GM19043 (cell line): ENCODE data around the gene AUTS2.

ENCODE experiments used
- ATAC-seq: cut with Tn5 transposase; IDR thresholded peaks from one replicate; pipeline ENCODE4 v1.9.1; 2021; ENCODE audit warnings: low read depth; ENCODE audit not compliant: unreplicated experiment

The AUTS2 gene

DNA sequence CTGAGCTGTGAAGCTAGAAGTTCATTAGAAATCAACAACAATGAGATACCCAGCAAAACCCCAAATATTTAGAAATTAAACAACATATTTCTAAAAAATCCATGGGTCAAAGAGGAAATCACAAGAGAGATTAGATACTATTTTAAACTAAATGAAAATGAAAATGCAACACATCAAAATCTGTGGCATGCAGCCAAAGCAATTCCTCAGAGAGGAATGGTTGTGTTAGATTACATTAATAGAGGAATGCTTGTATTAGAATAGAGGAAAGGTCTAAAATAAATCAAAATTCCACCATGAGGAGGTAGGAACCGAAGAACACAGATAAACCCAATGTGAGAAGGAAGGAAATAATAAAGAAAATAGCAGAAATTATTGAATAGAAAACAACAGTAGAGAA, 891.5 kb downstream of the AUTS2 start:
- ATAC-seq, result no peak

DNA sequence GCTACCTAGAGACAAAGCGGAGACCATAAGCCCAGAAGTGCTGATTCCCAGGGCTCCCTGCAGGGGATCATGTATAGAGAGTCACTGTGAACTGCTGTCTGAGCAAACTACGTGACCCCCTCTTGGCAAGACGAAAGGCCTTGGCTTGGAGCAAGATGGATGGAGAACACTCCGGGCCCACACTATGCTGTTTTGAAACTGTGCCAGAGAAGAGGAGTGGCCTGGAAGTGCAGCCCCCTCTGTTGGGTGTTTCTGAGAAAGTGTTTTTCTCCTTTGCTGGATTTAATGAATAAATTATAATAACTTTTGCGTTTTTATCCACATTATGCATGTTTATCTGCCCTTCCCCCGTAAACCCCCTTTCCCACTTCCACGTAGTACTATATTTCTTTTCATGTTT, 894.4 kb downstream of the AUTS2 start:
- ATAC-seq, result no peak

DNA sequence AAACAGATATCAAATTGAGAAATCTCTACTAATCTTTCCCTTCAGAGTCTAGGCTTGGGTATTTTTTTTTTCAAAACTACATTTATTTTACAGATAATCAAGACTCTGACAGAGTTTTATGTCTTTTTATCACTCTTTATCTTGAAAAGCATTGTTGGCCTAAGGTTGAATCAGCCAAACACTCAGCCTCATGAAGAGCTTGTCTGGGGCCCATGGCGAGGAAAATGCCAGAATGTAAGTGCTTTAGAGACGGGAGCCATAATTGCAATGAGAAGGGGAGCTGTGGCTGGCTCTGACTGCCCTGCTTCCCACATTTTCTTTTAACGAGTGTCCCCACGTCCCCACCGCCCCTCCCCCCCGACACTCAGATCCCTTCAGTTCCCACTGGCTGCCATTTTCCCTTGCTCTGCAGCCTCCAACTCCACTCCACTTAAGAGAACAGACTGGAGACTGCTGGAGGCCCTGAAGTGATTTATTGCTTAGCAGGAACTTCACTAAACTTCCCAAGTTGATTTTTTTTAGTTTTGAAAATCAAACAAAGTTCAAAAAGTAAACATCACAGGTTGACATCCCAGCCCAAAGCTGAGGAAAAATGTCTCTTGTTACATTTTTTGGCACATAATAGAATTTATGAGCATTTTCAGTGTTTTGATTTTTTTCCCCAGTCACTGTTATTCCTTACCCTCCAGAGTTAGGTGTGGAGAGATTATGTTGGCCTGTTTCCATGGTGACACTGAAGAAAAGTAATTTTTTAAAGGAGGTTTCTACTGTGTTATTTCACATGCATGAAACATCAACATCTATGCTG, 896.2 kb downstream of the AUTS2 start:
- ATAC-seq, result no peak

DNA sequence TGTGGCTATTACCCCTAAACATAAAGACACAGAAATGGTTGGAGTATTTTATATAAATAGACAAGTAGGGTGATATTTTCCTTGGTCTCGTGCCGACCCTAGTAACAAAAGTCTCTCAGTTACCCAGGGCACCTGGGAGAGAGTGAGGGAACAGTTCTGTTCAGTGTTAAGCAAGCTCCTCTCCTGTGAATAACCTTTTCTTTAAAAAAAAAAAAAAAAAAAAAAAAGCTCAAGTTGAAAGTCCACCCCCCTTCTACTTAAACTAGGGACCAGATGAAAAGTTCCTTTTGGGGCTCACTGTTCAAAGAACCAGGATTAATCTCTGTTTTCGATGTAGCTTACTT, 896.7 kb downstream of the AUTS2 start:
- ATAC-seq, result no peak

DNA sequence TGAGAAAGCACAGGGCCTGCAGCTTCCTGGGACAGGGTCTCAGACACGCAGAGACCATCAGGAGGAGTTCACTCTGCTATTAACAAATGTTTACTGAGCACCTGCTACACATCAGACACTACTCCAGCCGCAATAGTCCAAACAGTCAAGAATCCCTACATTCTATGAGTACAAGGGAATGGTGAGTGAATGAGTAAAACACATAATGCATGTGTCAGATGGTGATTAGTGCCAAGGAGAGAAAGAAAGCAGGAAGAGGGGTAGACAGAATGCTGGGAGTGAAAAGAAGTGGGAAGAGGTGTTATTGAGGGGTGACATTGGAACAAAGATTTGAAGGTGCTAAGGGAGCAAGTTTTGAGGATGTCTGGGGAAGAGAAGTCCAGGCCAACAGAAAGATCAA, 899.5 kb downstream of the AUTS2 start:
- no peak for ATAC-seq

DNA sequence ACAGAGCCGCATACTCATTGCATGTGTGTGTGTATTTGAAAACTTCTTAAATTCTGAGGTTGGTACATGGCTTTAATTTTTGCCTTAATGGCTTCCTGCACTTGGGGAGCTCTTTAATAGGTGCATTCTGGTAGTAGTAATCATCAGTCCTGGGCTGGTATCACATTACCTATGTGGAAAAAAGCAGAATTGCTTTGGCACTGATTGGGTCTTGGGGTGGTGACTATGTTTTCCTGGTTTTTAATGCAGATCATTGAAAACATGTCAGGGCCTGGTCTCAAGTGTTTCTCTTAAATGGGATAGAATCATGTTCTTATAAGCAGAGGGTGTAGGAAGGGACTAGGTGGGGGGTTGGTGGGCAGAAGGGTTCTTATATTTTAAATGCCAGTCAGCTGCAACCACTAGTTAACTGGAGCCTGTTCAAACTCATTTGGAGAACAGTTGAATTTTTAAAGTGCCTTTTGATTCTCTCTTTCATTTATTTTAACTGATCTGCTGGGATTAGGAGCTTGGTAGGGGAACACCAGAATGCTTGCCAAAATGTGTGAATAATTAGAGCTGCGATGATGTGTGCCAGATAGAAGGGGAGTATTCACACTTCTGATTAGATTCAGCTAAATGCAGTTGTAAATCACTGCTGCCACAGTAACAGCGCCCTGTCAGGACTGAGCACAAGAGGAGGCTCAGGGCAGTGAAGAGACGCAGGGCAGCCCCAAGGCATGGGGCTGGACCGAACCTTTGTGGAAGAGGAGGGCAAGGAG, 900.1 kb downstream of the AUTS2 start:
- ATAC-seq, result no peak

DNA sequence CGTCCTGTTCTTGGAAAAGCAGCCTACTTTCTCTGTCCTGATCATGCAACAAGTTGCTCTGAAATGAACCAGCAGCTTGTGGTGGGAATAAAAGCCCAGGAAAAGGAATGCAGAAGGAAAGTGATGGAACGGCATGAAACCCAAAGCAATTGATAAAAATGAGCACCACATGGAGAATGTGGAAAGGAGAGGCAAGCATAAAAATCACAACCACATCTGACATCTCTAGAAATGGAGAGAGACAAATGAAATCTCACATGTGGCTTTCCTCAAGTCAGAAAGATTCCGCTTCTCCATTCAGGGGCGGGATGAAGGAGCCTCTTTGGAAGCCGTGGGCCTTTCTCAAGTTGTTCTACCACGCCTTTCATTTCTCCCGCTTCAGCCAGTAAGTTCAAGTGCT, 902.0 kb downstream of the AUTS2 start:
- ATAC-seq, result no peak

DNA sequence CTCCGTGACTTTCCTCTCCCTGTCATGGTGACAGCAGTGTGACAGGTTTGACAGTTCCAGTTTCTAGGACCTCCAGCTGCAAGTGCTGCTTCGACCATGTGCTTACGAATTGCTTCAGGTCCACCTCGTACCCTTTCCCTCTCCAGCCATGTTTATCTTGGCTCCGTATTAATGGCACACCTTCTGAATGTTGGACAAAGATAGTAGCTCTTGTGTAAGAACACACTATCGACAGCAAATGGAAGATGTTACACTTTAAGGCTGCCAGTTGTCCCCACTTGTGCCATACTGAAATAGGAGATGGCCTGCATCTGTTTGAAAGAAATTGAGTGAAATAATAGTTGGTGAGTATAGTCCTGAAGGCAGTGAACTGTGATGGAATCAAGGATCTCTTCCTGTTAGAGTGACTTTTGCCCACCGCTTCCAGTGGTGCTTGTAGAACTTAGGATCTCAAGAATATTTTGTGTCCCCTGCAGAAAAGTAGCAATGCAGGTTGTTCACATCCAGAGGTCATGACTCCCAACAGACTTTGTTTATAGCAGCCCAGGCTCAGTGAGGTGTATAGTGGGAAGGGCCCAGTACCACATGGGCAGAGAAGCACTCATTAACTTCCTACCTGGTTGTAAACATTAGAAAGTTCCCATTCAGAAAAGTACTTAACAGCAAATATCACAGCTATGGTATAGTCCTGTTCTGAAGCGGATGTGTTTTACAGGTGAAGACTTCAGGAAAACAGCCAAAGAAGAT, 904.0 kb downstream of the AUTS2 start:
- ATAC-seq, result no peak

DNA sequence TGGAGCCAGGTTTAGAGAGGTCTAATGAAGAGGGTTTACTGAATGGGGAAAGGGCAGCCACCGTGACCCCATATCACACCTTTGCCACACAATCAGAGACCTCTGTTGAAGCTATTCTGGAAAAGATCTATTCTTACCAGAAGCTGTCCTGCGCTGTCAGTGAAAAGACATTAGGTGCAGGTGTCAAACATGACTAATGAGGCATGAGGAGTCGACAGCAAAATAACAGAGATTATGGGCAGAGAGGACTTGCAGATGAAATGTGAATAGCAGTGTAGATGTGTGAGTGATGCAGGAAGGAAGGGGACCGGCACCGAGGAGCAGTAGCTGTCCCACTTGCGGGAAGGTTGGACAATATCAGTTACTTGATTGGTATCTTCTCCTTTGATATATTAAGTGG, 906.0 kb downstream of the AUTS2 start:
- no peak for ATAC-seq

DNA sequence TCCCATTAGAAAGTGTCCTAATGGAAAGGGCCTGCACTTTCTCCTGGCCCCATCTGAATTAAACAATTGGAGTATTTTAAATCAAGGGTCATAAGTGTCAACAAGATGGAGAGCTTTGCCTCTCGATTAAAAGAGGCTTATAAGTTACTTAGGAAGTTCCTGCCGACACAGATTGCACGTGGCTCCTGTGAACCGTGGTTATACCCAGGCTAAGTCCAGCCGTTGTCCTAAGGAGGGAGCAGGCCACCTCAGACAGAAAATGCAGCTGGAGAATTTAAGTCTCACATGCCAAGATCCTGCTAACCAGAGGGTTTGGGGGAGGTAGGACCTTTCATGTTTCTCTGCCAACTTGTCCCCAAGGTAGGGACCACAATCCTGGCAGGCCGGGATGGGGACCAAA, 907.2 kb downstream of the AUTS2 start:
- ATAC-seq, result no peak

DNA sequence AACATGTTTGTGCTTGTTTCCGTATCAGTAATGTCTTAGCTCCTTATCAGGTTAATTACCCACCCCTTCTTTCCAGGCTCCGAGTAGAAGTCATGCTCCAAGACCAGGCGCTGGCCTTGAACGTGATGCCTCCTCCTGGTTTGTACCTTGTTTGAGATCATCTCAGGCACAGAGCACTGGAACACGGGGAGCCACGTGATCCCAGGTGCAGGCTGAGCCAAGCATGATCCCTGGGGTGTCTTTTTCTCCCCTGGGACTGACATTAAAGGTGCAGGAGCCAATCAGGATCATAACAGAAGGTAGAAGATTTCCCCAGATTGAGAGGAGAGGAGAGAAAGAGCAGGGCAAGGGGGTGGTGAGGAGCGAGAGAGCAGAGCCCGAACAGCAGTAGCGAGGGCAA, 907.6 kb downstream of the AUTS2 start:
- ATAC-seq, result no peak

DNA sequence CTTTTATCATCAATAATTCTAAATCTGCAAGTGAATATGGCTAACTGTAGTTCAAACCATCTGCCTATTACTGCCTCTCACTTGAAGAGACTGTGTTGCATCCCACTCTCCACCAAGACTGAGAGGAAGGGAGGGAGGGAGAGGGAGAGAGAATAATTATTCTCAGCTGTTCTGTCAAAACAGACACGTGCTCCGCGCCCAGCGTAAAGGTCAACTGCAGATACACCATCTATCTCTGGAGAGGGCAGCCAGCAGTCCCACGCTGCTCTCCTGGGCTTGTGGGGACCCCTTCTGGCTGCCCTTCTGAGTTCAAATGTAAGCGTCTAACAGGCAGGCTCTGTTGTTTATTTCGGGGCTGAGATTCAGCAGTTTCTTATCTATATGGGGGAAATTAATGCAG, 908.2 kb downstream of the AUTS2 start:
- ATAC-seq, result no peak

DNA sequence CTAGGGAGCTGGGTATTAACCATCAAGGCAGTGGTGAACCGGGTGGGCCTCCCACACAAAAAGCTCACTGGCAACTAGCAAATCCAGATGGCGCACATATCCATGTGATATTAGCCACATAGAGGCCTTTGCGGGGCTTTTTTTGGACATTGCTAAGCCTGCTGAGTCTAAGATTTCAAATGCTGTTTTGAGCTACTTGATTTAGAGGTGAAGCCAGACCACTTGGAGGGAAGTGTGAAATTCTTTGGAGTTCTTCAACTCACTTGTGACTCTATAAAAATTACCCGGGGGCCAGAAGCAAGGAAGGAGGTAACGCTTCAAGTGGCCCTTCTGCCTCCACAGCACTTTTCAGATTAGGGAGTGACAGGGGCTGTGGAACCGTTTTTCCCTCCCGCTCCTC, 913.9 kb downstream of the AUTS2 start:
- no peak for ATAC-seq

DNA sequence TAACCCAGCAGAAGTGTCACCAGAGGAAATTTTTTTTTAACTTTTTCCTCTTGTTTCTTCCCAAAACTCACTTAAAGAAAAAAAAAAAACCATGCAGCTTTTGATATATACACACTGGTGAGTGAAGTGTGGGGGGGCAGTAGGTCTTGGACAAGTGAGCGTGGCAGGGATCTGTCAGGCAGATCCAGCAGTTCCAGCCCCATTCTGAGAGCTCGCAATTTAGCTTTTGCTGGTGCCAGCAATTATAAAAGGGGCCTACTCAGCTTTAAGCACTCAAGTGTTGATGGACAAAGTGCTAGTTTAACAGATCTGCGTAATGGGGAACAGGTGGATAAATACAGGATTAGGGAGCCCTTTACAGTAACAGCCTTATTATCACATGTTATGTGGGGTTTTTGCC, 914.5 kb downstream of the AUTS2 start:
- no peak for ATAC-seq

DNA sequence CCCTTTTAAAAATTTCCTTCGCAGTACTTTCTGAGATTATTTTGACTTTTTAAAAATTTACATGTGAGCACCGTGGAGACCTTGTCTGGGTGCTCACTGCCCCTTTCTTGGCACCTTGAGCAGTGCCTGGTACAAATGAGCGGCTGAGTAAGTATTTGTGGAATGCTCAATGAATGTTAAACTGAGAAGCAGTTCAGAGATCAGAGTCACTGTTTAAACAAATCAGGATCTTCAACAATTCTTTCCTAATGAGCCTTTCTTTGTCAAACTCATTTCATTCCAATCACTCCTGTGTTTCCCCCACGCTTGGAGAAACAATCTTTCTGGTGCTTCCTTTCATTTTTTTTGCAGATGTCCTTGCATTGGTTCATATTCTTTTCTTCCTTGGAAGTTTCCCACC, 922.3 kb downstream of the AUTS2 start:
- ATAC-seq, result no peak

DNA sequence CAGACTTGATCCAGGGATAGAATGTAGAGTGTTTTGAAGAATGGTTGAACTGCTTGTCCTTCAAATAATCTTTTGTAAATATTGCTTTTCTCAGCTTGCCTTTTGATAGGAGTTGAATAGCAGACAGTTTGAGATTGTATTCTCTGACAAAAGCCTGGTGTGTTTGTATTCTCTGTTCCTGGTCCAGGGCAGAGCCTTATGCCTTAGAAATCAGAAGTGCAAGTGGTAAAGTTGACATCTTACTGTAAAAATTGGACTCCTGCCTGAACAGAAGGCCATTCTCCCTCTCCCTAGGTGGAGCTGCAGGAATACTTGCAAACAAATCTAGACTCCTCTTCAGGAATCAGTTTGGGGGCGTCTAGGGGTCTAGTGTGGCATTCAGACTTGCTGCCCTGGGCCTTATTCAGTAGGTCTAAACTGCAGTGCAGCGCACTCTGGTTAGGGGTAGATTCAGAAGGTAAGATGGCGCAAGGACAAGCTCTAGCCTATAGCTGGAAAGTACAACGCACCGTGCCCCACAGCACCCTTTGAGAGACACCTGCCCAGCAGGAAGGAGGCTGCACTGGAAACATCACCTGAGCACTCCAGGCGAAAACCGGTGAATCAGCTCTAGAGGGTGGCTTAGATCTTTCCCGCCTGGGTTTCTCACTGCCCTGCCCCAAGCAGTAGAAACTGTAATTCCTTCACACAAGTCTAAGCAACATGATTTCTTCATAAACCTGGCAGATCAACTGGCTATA, 925.1 kb downstream of the AUTS2 start:
- no peak for ATAC-seq

DNA sequence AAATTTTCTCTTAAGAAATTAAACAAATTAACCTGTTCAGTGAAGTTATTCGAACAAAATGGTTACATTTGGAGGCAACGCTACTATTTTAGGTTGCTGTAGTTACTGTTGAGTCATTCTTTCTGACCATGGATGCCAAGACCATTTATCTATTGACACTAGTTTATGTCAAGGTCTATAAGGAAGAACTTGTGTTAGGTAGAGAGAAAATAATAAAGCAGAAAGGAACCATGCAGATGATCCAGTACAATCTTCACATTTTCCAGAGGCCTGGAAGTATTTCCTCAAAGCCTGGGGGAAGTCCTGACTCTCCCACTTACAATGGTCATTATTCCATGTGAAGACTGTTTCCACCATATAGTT, 925.7 kb downstream of the AUTS2 start:
- ATAC-seq, result no peak

DNA sequence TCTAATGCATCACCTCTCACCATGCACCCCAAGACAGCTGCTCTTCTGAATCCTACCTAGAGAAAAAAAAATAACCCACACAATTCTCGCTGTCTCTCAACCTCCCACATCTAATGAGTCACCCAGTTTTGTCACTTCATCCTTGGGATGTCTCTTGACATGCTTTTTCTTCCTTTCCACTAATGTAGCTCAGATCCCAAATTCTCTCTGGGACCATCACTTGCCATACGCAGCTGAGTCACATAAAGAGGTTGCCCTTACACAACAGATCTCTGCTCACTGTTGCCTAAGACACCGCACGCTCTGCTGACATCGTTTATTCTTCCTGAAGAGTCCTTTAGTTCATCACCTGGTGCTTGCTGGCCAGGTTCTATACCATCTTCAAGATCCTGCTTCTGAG, 927.7 kb downstream of the AUTS2 start:
- no peak for ATAC-seq

DNA sequence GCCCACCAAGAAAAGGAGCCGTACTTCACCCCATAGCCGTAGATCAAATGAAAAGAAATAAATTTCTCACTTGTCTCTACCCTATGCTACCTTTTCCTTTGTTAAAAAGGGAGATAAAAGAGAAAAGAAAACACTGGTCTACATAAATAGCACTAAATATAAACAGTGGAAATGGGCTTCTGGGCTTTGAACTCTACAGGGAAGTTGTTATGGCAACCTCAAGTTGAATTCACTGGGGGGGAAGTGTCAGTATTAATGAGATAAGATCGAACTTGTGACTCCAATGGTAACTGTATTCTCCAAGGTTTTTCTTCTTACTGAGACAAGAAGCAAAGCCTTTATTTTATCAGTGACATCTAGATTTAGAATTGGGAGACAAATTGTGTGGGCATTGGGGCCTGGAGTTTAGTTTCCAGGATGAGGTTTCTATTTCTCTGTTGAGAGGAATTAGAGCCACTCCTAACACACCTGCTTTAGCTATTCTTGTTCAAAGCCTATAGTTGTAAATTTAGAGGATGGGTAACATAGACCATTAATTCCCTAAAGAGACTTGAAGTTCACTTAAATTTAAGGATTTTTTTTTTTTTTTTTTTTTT, 929.3 kb downstream of the AUTS2 start:
- no peak for ATAC-seq

DNA sequence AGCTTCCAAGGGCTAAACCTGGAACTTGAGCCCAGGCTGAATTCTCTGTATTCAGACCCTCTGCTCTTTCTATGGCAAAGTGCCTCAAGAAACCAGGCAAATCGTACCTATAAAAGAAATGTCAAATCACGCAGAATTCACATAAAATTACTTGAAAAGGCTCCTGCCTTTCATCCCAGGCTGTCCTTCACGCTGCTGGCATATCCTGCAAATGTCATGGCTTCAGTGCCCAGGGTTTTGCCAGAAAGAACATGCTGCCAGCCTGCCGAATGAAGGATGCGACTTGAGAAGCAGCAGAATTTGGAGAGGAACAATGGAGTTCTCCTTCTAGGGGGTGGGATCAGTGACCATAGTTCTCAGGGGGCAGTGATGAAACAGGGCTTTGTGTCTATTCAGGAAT, 931.2 kb downstream of the AUTS2 start:
- no peak for ATAC-seq
